GM23338 (cell line): ENCODE measurements around the gene CITED1. TPM values are rescaled to one million over a fixed set of nuclear protein-coding genes. Genes with fewer than 3 reads are reported as not detected.
A peak's percentile ranks its signal among the peaks of the same experiment; 100 is the strongest.

Experiments used
- ATAC-seq: fragments of 200-7000 bp; cut with Tn5 transposase; 3 replicates; pipeline ENCODE4 v1.9.1; 2020
- DNase-seq: peaks from one replicate; pipeline ENCODE4 v3.0.0-alpha.2; 2015; ENCODE audit warnings: low spot score
- H2AFZ ChIP-seq: fragments of 200-600 bp; sonication (generic); 2 replicates; pipeline ENCODE4 v1.8.0; 2016; ENCODE audit warnings: antibody characterized with exemption, mild to moderate bottlenecking, moderate library complexity
- H3F3A ChIP-seq: fragments of 200-600 bp; sonication (generic); replicated peaks from 2 replicates; pipeline ENCODE4 v1.8.0; 2017; ENCODE audit warnings: antibody characterized with exemption, mixed run types, low read depth
- H3K27ac ChIP-seq: fragments of 200-600 bp; sonication (generic); 2 replicates; pipeline ENCODE4 v1.6.1; 2016; ENCODE audit warnings: low read depth
- H3K27me3 ChIP-seq: fragments of 200-600 bp; sonication (generic); 2 replicates; pipeline ENCODE4 v1.8.0; 2016; ENCODE audit warnings: mild to moderate bottlenecking, mixed run types, moderate library complexity; ENCODE audit not compliant: insufficient read depth
- H3K36me3 ChIP-seq: fragments of 200-600 bp; sonication (generic); 2 replicates; pipeline ENCODE4 v1.8.0; 2016; ENCODE audit warnings: mild to moderate bottlenecking; ENCODE audit not compliant: insufficient read depth
- H3K4me1 ChIP-seq: fragments of 200-600 bp; sonication (generic); 2 replicates; pipeline ENCODE4 v1.8.0; 2016; ENCODE audit warnings: mild to moderate bottlenecking, moderate library complexity; ENCODE audit not compliant: insufficient read depth
- H3K4me2 ChIP-seq: fragments of 200-600 bp; sonication (generic); 2 replicates; pipeline ENCODE4 v1.7.1; 2017; ENCODE audit warnings: mixed run types
- H3K4me3 ChIP-seq: fragments of 200-600 bp; sonication (generic); 2 replicates; pipeline ENCODE4 v1.6.1; 2016; ENCODE audit warnings: mixed run types
- H3K79me2 ChIP-seq: fragments of 200-600 bp; sonication (generic); replicated peaks from 2 replicates; pipeline ENCODE4 v1.8.0; 2017; ENCODE audit warnings: mild to moderate bottlenecking; ENCODE audit not compliant: insufficient read depth
- H3K9me2 ChIP-seq: fragments of 200-600 bp; sonication (generic); 2 replicates; pipeline ENCODE4 v1.8.0; 2017; ENCODE audit not compliant: insufficient read depth
- H4K20me1 ChIP-seq: fragments of 200-600 bp; sonication (generic); replicated peaks from 2 replicates; pipeline ENCODE4 v1.8.0; 2017; ENCODE audit warnings: mild to moderate bottlenecking; ENCODE audit not compliant: insufficient read depth
- H3K27ac Mint-ChIP-seq: 2 replicates; pipeline ENCODE4 v1.8.0; 2020; ENCODE audit warnings: inconsistent platforms, mild to moderate bottlenecking, moderate library complexity, mixed read lengths
- H3K27me3 Mint-ChIP-seq: 3 replicates; pipeline ENCODE4 v1.8.0; 2022; ENCODE audit warnings: low read depth, mild to moderate bottlenecking, moderate library complexity, mixed read lengths, inconsistent platforms; ENCODE audit not compliant: insufficient read depth, poor library complexity
- H3K36me3 Mint-ChIP-seq: 3 replicates; pipeline ENCODE4 v1.8.0; 2021; ENCODE audit warnings: low read depth, mild to moderate bottlenecking, inconsistent platforms, moderate library complexity, mixed read lengths
- H3K4me1 Mint-ChIP-seq: 3 replicates; pipeline ENCODE4 v1.8.0; 2020; ENCODE audit warnings: mild to moderate bottlenecking, inconsistent platforms, mixed read lengths
- H3K4me3 Mint-ChIP-seq: 3 replicates; pipeline ENCODE4 v1.8.0; 2021; ENCODE audit warnings: moderate library complexity, mild to moderate bottlenecking, inconsistent platforms, mixed read lengths
- H3K9me3 Mint-ChIP-seq: 3 replicates; pipeline ENCODE4 v1.8.0; 2020; ENCODE audit warnings: moderate library complexity, mild to moderate bottlenecking, inconsistent platforms, mixed read lengths
- CREB1 ChIP-seq: fragments of 250-450 bp; sonication (Bioruptor Pico); IDR thresholded peaks from 2 replicates; pipeline ENCODE4 v1.5.0; 2020; ENCODE audit warnings: low read depth, mild to moderate bottlenecking, moderate library complexity
- EZH2 ChIP-seq: fragments of 200-600 bp; sonication (generic); IDR thresholded peaks from one replicate; pipeline ENCODE4 v1.8.0; 2017; ENCODE audit warnings: antibody characterized with exemption, mild to moderate bottlenecking, low read depth; ENCODE audit not compliant: unreplicated experiment
- EZH2phosphoT487 ChIP-seq: fragments of 200-600 bp; sonication (generic); IDR thresholded peaks from one replicate; pipeline ENCODE4 v1.8.1; 2018; ENCODE audit warnings: antibody characterized with exemption; ENCODE audit not compliant: unreplicated experiment
- JUNB ChIP-seq: IDR thresholded peaks from one replicate; pipeline ENCODE4 v1.6.1; 2016; ENCODE audit warnings: antibody characterized with exemption; ENCODE audit not compliant: unreplicated experiment
- NANOG ChIP-seq: IDR thresholded peaks from 2 replicates; pipeline ENCODE4 v1.6.1; 2016; ENCODE audit warnings: antibody characterized with exemption, borderline replicate concordance
- POLR2AphosphoS5 ChIP-seq: IDR thresholded peaks from 2 replicates; pipeline ENCODE4 v1.6.1; 2016; ENCODE audit warnings: antibody characterized with exemption, low read depth
- REST ChIP-seq: IDR thresholded peaks from one replicate; pipeline ENCODE4 v1.6.1; 2018; ENCODE audit warnings: antibody characterized with exemption; ENCODE audit not compliant: unreplicated experiment
- STAT1 ChIP-seq: IDR thresholded peaks from one replicate; pipeline ENCODE4 v1.6.1; 2016; ENCODE audit warnings: antibody characterized with exemption; ENCODE audit not compliant: unreplicated experiment
- ZNF114 ChIP-seq: fragments of 250-450 bp; sonication (Bioruptor Pico); IDR thresholded peaks from 2 replicates; pipeline ENCODE4 v1.5.0; 2020; ENCODE audit warnings: mild to moderate bottlenecking, moderate library complexity
- polyA plus RNA-seq: library from polyadenylated mRNA; unstranded; fragments of >200 nt; fragmentation: Nextera tagmentation; extraction: Ambion mirVana; gene quantifications from 2 replicates; pipeline ENCODE4 v1.2.1, GENCODE V29; 2016
- total RNA-seq: library from RNA; depleted of rRNA; stranded (reverse); fragments of >200 nt; shearing (Covaris generic); gene quantifications from 2 replicates; pipeline ENCODE4 v1.2.3, GENCODE V29; 2014

CITED1 gene
- total and polyA plus RNA-seq, 2 experiments from 2014 or later: 0.45 to 1.1 TPM

- TF ChIP-seq CREB1: no peak
- TF ChIP-seq EZH2: no peak
- TF ChIP-seq ZNF114 (CRISPR knock-in tag): no peak
- TF ChIP-seq EZH2phosphoT487: no peak
- TF ChIP-seq REST: no peak
- no peak for TF ChIP-seq STAT1
- TF ChIP-seq NANOG: no peak
Measured at GRCh38 chrX:72255864-72256263, 49.9 kb downstream of the CITED1 start (continued).

DNA sequence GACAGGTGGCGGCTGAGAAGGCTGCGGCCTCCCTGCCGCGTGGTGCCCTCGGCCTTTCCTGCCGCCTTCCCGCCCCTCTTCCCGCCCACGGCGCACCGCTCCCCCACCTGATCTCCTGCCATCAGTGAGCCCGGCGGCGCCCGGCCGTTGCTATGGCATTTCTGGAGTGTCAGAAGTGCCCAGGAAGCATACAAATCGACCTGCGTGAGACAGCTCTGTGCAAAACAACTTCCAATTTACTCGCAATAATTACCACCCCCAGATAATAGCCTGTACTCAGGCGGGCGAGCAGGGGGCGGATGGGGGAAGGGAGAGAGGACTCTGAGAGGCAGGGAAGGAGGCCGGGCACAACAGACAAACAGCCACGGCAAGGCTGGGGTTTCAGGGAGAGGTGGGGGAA, 50.3 kb downstream of the CITED1 start:
- Mint-ChIP-seq H3K27ac (no peak overlapping the region), H3K27me3 (peaks cover 14% of the 10 kb centered on the region), H3K4me1 (peaks cover 19% of the 10 kb centered on the region), H3K9me3 (no peaks in the 10 kb centered on the region), H3K4me3 (peak overlapping the region; percentile 67), H3K36me3 (no peaks in the 10 kb centered on the region)
- Histone ChIP-seq H3K36me3 (no peaks in the 10 kb centered on the region), H3K27ac (no peak overlapping the region), H3K4me2 (peak overlapping the region; percentile 78), H3K4me3 (peak overlapping the region; percentile 46), H3K79me2 (no peaks in the 10 kb centered on the region), H3K4me1 (peaks cover 6% of the 10 kb centered on the region), H3K9me2 (no peaks in the 10 kb centered on the region), H4K20me1 (no peaks in the 10 kb centered on the region), H2AFZ (peak overlapping the region; percentile 63; the same call in 1 of the 2 replicates), H3F3A (no peaks in the 10 kb centered on the region), H3K27me3 (no peaks in the 10 kb centered on the region)
- ATAC-seq (peak; percentile 73), DNase-seq (peak; percentile 56)
- TF ChIP-seq JUNB: no peak
- no peak for TF ChIP-seq STAT1
- TF ChIP-seq ZNF114 (CRISPR knock-in tag): no peak
- no peak for TF ChIP-seq POLR2AphosphoS5
- TF ChIP-seq NANOG: no peak
- TF ChIP-seq CREB1: no peak

GRCh38 chrX:72254816-72255215, 50.9 kb downstream of the CITED1 start:
- Mint-ChIP-seq H3K4me1 (peaks cover 19% of the 10 kb centered on the region), H3K27ac (no peak overlapping the region), H3K36me3 (no peaks in the 10 kb centered on the region), H3K27me3 (peaks cover 14% of the 10 kb centered on the region), H3K4me3 (peak overlapping the region; percentile 39), H3K9me3 (no peaks in the 10 kb centered on the region)
- Histone ChIP-seq H3F3A (no peaks in the 10 kb centered on the region), H3K79me2 (no peaks in the 10 kb centered on the region), H3K36me3 (no peaks in the 10 kb centered on the region), H3K9me2 (no peaks in the 10 kb centered on the region), H2AFZ (peak overlapping the region; percentile 89), H3K4me3 (peak overlapping the region; percentile 46), H4K20me1 (no peaks in the 10 kb centered on the region), H3K4me2 (peak overlapping the region; percentile 71), H3K27ac (no peak overlapping the region), H3K27me3 (no peaks in the 10 kb centered on the region), H3K4me1 (peaks cover 6% of the 10 kb centered on the region)
- TF ChIP-seq REST: no peak
- TF ChIP-seq ZNF114 (CRISPR knock-in tag): no peak
- TF ChIP-seq EZH2phosphoT487: no peak
- no peak for TF ChIP-seq EZH2
- no peak for TF ChIP-seq NANOG
- no peak for TF ChIP-seq CREB1
- ATAC-seq (peak; percentile 84), DNase-seq (peak; percentile 28)
